Cardiac fibroblast (primary cell): ENCODE results near the gene SCN5A.

Experiments
- DNase-seq, 2 donors: peaks; one replicate each; pipeline versions ENCODE4 v3.0.0 to v3.0.0-alpha.2; 2010; ENCODE audit warnings: low read depth in 2 of 2
- H3K4me3 ChIP-seq, 2 donors: replicated peaks in 1 of 2; 1 replicate in 1 of 2; 2 replicates in 1 of 2; pipeline ENCODE4 v1.5.1; 2011; ENCODE audit warnings: low read depth in 2 of 2, low read length in 2 of 2, mild to moderate bottlenecking in 2 of 2, moderate library complexity in 1 of 2
- TF ChIP-seq, protein P1 (sequence below): IDR thresholded peaks from one replicate; pipeline ENCODE4 v1.5.1; 2011; ENCODE audit warnings: low read depth, mild to moderate bottlenecking, low read length, inconsistent platforms

SCN5A gene

DNA sequence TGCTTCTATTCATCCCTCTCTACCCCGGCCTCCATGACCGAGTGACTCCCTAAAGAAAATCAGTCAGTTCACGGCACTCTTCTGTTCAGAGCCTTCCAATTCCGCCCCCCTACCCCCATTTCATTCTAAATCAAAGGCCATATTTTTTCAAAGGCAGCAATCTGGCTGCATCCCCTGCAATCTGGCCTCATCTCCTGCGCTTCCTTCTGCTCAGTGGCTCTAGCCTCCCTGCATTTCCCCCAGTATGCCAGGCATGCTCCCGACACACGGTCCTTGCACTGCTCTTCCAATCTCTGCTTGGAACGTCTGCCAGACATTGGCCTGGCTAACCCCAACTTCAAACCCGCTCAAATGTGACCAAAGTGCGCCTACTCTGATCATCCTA lies 85.6 kb downstream of the SCN5A start:
- H3K4me3 ChIP-seq: no peak overlapping the region
- TF ChIP-seq, protein P1, sequence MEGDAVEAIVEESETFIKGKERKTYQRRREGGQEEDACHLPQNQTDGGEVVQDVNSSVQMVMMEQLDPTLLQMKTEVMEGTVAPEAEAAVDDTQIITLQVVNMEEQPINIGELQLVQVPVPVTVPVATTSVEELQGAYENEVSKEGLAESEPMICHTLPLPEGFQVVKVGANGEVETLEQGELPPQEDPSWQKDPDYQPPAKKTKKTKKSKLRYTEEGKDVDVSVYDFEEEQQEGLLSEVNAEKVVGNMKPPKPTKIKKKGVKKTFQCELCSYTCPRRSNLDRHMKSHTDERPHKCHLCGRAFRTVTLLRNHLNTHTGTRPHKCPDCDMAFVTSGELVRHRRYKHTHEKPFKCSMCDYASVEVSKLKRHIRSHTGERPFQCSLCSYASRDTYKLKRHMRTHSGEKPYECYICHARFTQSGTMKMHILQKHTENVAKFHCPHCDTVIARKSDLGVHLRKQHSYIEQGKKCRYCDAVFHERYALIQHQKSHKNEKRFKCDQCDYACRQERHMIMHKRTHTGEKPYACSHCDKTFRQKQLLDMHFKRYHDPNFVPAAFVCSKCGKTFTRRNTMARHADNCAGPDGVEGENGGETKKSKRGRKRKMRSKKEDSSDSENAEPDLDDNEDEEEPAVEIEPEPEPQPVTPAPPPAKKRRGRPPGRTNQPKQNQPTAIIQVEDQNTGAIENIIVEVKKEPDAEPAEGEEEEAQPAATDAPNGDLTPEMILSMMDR: no peak
- no peak for DNase-seq

DNA sequence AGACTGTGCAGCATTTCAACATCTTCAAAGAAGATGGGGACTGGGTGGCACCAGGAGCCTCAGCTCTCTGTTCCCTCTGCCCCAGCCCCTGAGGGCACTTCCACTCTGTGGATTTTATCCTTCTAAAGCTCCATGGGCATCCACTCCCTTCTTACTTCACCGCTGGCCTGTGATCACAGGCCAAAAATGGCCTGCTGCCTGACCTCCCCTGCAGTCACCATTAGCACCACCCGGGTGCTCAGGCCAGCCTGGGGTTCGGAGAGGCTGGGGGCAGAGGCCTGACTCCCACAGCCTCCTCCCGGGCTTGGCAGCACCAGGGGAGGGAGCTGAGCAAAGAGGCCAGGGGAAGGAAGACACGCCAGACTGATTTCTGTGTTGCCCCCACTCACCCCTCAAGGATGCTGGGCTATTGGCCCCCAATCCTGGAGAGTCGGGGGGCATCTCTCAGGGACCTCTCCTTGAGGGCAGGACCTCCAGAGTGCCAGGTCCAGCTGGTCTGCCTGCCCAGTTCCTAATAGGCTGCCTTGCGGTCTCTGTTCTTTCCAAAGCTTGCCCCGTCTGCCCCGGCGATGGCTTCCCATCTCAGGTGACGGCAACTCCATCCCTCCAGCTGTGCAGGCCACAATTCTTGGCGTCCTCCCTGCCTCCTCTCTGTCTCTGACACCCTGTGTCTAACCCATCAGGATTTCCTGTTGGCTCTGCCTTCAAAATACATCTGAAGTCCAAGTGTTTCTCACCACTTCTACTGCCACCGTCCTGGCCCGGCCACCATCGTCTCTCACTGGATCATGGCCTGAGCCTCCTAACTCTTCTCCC lies 86.2 kb downstream of the SCN5A start:
- TF ChIP-seq, protein P1: no peak
- no peak overlapping the region for H3K4me3 ChIP-seq
- DNase-seq: no peak

DNA sequence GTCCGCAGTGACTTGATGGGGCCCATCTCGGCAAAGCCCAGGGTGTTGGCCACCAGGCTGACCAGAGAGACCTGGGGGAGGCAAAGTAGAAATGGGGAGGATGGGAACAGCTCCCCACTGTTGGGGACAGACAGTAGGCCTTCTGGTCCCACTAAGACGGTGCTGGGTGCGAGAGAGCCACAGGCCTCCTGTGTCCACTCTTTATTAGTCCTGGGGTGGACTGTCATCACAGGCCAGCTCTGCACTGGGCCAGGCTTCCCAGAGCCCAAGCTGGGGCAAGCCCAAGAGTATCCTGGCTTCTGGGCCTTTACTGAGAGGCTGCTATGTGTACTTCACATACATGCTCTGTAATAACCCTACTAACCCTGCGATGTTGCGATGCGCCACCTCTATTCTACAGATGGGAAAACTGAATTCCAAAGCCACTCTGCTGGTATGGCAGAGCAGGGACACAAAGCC lies 87.0 kb downstream of the SCN5A start:
- no peak for DNase-seq
- TF ChIP-seq, protein P1: no peak
- no peak overlapping the region for H3K4me3 ChIP-seq

DNA sequence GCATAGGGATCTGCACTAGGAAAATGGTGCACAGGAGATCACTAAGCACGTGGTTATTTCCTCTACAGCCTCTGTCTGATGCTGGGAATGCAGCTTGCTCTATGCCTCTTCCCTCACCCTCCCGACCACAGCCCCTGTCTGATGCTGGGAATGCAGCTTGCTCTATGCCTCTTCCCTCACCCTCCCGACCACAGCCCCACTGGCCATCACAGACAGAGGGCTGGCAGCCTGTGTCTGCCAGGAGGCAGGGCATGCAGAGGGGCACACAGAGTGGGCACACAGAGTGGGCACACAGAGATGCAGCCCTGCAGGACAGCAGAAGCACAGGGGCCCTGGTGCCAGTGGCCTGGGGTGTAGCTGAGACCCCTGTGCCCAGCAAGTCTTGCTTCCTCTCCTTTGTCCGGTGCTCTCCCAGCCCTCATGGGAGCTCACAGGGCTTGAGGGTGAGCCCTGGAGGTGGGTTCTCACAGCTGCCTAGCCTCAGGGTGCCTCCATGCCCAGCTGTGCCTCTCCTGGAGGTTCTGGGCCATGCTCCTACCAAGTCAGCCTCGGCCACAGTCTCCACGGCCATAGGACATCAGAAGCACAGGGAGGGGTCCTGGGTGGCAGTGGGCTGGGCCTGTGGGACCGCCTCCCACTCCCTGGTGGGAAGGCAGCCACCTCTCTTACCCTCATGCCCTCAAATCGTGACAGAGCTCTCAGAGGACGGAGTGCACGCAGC lies 87.6 kb downstream of the SCN5A start:
- no peak overlapping the region for H3K4me3 ChIP-seq
- TF ChIP-seq, protein P1: no peak
- no peak for DNase-seq

DNA sequence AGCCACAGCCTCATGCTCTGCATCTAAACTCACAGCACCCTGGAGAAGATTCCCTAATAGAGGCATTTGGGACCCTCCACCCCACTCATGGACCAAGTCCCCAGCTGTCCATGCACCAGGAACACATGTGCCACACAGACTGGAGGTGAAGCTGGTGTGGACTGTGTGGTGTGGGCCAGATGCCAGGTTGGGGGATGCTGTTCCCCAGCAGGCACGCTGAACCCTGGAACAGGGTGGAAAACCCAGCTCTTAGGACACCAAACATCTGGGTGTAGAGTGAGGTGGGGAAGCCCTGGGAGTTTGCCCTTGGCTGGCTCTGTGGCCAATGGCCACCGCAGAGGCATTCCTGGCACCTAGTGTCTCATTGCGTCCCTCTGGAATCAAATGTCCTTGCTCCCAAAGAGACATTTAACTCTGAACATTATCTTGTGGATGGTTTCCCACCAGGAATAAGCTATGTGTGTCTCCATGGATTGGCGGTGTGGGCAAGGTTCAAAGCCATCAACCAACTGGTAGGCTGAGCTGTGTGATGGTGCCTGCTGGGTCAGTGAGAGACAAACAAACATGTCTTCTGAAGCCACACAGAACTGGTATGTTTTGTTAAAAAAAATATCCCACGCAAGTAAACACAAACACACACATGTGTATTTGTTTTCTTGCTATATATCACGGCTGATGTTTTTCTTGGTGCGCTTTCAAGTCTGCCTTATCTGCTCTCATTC lies 88.3 kb downstream of the SCN5A start:
- no peak for DNase-seq
- TF ChIP-seq, protein P1: no peak
- no peak overlapping the region for H3K4me3 ChIP-seq

DNA sequence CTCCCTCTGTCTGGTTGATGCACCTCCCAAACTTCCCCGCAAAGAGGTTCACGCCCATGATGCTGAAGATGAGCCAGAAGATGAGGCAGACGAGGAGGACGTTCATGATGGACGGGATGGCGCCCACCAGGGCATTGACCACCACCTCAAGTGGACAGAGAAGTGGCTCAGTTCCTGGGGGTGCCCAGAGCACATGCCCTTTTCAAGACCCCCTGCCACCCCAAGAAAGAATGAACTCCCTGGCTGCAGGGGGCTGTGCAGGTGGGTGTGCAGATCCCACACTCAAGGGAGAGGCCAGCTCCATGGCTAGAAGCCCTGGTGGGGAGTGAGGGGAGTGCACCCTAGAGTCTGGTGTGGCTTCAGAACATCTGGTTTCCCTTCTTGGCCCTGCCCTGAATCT lies 89.2 kb downstream of the SCN5A start:
- DNase-seq: no peak
- TF ChIP-seq, protein P1: peak; percentile 19
- H3K4me3 ChIP-seq: no peak overlapping the region
